PC-3 (cell line): ENCODE results near the gene PLXNA4.

Experiments used
- EZH2 ChIP-seq: fragments of 300-600 bp; sonication (generic); IDR thresholded peaks from one replicate; pipeline ENCODE4 v1.6.1; 2017; ENCODE audit warnings: antibody characterized with exemption, mild to moderate bottlenecking, low read length; ENCODE audit not compliant: unreplicated experiment
- EZH2phosphoT487 ChIP-seq: fragments of 300-600 bp; sonication (generic); IDR thresholded peaks from 2 replicates; pipeline ENCODE4 v1.6.1; 2018; ENCODE audit warnings: mild to moderate bottlenecking, antibody characterized with exemption, low read length, borderline replicate concordance
- TF ChIP-seq, protein P1 (sequence below): fragments of 300-600 bp; sonication (generic); conservative IDR thresholded peaks from 2 replicates; pipeline ENCODE4 v1.5.1; 2017; ENCODE audit warnings: antibody characterized with exemption, low read depth, mild to moderate bottlenecking, low read length

DNA sequence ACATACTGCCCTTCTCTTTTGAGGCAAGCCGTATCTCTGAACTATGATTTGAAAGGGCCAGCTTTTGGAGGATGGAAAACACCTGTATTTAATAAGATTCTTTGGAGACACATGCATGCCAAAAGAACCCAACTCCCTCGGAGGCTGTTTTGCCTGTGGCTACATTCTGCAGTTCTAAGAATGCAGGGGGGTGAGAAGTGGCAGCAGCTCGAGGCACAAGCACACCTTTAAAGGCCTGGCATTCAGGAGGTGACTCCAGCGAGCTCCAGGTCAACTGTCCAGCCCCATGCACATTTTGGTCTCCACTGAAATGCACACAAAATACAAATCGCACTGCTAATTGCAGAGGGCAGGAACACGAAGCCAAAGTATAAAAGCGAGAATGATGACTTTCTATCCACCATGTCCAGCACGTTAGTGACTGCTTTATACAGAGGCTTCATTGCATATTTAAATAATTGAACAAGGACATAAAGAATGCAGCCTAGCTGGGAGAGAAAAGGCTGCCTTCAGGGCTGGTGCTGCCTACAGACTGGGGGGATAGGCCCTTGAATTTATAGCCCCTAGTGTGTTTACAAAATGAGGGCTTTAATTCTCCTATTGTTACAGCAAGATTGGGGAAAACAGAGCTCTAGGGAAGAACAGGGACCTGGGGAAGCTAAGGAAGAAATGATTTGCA is 359.3 kb downstream of the PLXNA4 start:
- TF ChIP-seq, protein P1, sequence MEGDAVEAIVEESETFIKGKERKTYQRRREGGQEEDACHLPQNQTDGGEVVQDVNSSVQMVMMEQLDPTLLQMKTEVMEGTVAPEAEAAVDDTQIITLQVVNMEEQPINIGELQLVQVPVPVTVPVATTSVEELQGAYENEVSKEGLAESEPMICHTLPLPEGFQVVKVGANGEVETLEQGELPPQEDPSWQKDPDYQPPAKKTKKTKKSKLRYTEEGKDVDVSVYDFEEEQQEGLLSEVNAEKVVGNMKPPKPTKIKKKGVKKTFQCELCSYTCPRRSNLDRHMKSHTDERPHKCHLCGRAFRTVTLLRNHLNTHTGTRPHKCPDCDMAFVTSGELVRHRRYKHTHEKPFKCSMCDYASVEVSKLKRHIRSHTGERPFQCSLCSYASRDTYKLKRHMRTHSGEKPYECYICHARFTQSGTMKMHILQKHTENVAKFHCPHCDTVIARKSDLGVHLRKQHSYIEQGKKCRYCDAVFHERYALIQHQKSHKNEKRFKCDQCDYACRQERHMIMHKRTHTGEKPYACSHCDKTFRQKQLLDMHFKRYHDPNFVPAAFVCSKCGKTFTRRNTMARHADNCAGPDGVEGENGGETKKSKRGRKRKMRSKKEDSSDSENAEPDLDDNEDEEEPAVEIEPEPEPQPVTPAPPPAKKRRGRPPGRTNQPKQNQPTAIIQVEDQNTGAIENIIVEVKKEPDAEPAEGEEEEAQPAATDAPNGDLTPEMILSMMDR = no peak
- TF ChIP-seq EZH2phosphoT487 (no peak), EZH2 (no peak)
